Measurements from ENCODE around the gene MATN3.

DNA sequence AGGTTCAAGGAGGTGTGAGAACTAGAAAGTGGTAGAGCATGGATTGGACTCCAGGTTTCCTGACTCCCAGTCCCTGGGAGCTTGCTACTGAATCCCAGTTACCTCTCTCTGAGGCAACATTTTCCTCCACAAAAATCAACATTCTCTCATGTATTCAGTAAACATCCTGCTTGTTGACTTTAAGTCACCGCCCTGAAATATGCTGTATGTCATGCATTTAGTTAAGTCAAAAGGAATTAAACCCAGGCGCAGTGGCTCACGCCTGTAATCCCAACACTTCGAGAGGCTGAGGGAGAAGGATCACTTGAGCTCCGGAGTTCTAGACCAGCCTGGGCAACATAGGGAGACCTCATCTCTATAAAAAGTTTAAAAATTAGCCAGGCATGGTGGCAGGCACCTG lies 3.8 kb downstream of the MATN3 start:
- TF ChIP-seq RAD21 (IDR thresholded peaks at IDR 0.05; ENCODE audit: low read length) (no peak), MEF2A (IDR thresholded peaks at IDR 0.05; ENCODE audit: borderline replicate concordance, low read depth) (no peak), POLR2AphosphoS5 (IDR thresholded peaks at IDR 0.05; ENCODE audit: low read depth, low read length) (no peak), RFX5 (IDR thresholded peaks at IDR 0.05; ENCODE audit: low read length) (no peak), CTCF (IDR thresholded peaks at IDR 0.05) (no peak), SMC3 (IDR thresholded peaks at IDR 0.05; ENCODE audit: low read depth, low read length) (no peak)

Data from SK-N-SH (cell line).